ENCODE measurements around the gene BCAR1.
"Not testable (repeated sequence)": the region's sequence is repeated elsewhere in the genome, so short reads cannot be mapped to it uniquely, and the experiment has no call there.

Gene BCAR1

DNA sequence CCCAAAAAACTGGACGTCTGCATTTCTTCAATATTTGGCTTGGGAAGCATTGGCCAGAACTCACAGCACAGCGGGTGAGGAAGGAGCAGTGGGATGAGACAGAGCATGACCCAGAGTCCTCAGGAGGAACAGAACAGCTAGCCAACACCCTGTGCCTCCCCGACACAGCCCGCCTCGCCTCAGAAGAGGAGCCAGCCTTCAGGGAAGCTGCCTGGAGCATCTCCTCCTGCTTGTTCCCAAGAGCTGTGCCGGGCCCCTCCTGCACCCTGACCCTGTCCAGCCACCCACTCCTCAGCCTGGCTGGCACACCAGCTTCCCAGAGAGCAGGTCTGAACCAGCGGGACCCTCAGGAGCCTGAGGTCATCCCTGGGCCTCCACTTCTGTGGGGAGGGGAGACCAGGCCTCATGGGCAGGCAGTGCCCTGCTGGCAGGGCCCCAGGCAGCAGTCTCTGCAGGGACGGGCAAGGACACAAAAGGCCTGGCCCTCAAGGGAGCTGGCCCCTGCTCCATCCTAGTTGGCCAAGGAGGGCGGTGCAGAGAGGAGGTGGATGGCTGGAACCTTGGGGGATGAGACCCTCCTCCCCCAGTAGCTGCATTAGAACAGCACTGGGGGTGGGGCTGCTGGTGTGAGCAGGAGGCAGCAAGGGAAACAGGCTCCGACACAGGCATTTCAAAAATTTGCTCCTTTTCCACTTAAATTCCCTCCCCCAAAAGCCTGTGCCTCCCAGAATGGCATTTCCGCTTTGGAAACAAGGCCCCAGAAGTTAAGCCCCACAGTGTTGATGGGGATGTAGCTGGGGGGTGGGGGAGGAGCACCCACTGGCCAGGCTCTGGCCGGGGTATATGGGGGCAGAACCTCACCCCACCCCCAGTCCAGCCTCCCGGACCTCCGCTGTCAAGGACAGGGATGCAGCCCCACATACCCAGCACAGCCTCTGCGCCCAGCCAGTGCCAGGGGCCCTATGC, 1.8 kb upstream of the BCAR1 start:
- peak; percentile 16 for DNase-seq

DNA sequence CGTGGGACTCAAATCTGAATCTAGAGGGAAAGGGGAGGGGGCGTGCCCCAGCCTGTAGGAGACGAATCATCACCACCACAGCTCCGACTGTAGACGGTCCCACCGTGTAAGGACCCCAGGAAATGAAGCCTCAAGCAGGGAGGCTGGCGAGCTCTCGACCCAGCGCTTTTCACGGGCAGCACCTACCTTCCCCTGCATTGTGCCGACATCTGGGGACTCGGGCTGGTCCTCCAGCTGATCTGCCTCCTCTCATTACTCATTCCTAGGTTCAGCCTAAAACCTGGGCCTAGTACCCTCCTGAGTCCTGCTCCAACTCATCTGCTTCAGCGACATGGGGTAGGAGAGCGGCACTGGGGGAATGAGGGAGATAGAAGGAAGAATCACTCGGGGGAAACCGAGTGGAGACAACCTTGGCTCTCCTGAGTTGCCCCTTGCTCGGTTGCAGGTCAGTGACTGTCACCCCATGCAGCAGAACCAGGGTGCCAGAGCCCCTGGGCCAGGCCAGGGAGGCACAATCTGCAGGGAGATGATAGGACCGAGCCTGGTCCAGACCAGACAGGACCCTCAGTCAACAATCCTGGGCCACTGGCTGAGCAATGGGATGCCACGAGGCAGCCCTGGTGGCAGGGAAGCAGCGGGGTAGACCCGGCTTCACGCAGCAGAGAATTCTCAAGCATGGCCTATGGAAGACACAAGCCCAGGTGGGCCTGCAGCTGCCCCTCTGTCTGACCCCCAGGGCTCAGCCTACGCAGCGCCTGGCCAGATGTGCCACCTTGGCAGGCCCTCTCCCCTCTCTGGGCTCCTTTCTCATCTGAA, 833 bp upstream of the BCAR1 start:
- DNase-seq: no peak

DNA sequence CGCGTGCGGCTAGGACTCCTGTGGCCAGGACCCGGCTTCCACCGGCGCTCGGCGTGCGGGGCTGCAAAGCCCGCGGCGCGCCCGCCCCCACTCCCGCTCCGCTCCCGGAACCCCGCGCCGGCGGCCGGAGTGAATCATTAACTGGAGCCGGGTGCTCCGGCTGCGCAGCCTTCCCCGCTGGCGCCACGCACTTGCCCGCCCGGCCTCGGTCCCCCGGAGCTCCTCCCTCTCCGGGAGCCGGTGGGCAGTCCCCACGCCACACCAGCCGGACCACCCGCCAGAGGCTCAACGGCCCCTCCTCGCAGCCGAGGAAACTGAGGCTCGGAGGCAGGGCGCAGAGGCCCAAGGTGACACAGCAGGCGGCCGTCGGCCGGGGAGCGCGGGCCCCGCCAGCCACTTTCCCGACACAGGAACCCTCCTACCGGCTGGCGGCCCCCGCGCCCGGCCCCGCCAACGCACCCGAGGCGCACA, 580 bp downstream of the BCAR1 start:
- DNase-seq: no peak

DNA sequence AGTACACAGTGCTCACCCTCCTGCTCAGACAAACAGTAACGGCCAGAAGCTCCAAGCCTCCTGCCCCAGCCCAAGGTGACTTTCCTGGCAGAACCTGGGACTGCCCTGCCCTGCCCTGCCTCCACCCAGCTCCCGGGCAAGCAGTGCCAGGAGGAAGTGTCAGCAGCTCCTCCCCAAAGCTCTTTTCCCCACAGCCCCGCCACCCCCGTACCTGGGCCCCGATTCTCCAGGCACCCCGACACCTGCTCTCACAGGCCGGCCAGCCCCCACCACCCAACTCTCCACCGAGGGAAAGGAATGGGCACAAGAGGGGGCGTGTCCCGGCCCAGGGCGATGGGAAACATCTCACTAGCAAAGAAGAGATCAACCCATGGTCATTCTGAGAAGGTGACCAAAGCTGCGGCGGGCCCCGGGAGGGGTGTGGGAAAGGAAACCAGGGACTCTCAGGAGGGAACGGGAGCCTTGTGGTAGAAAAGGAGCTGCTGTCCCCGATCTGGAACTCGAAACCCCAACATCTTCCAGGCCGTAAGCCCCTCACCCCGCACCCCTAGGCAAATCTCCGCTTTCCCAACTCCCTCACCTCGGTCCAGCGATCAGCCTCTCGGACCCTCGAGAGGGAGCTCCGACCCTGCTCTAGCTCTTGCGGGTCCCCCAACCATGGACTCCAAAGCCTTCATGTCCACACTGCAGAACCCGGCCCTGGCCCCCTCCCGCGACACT, 1.2 kb downstream of the BCAR1 start:
- no peak for DNase-seq

DNA sequence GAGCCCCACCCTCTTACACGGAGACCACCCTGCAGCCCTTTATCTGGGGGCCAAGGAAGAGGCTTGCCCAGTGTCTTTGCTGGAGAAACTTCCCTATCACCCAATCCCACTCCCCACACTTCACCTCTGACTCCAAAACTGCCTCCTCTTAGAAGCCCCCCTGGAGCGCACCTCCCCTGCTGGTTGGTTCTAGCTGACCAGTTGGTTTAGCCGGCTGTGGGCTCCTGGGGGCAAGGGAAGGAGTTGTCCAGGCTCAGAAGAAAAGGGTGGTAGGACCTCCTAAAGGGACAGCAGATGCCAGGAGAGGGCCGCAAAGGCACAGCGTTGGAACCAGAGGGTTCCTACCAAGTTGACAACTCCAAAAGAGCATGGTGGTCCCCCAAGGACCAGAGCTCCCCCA, 2.0 kb downstream of the BCAR1 start:
- DNase-seq: no peak

DNA sequence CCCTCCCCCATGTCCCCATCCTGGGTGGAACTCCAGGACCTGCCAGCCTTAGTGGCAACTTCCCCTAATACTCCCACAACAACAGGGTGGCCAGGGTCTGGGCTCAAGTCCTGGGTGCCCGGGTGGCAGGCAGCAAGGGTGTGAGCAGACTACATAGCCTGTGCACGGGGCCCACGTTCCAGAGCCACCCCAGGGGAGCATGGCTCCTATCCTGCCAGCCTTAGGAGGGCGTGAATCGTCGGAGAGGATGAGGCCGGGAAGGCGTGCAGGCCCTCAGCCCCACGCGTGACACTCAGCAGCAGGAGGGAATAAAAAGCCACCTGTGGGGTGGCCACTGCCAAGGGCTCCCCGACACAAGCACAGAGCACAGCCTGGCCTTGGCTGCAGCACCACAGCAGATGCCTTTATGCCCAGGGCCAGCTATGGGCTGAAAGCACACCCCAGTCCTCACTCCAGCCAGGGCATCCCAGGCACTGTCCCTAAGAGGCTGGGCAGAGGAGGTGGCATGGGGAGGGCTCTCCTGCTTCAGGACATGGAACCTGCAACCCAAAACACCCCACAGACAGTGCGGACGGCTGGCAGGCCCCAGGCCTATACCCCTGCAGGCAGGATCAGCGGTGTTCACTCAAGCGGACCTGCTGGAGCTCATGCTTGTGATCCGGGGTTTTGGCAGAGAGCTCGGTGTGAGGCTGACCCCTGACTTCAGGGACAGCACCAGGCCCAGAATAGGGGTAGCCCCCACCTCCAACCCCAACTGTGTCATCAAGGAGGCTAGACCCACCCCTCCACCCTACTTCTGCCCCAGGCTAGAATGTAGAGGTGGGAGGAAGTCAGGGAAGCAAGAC, 2.7 kb downstream of the BCAR1 start:
- peak; percentile 52 for DNase-seq

DNA sequence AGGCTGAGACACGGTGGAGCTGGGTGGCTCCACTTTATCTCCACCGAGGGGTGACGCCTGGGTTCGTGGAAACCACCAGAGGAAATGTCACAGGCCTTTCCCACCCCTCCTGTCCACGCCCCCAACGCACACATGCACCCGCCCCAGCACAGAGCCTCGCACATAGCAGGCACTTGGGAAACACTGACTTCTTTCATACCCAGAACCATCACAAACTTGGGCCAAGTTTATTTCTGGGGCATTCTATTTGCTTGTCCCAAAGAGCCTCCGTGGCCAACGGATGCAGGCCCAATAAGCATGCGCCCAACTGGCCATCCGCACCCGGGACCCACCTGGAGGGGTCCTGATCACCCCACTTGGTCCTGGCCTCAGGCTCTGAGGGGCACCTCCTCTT, 3.3 kb downstream of the BCAR1 start:
- peak; percentile 76 for DNase-seq

DNA sequence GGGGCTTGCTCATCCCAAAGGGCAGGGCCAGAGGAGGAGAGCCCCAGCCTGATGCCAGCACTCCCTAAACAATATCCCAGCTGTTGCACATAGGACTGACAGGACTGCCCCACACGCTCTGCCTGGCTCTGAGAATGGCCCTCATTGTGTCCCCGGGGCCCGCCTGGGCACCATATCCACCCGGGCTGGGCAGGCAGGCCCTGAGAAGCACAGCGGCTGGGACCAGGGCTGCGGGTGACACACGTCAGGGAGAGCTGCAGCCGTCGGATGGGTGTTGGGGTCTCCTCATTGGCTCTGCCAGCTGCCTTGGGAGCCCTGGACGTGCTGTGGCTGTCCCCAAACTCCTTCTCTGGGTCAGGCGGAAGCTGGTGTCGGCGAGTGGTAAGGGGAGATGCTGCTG, 4.2 kb downstream of the BCAR1 start:
- DNase-seq: peak; percentile 87

DNA sequence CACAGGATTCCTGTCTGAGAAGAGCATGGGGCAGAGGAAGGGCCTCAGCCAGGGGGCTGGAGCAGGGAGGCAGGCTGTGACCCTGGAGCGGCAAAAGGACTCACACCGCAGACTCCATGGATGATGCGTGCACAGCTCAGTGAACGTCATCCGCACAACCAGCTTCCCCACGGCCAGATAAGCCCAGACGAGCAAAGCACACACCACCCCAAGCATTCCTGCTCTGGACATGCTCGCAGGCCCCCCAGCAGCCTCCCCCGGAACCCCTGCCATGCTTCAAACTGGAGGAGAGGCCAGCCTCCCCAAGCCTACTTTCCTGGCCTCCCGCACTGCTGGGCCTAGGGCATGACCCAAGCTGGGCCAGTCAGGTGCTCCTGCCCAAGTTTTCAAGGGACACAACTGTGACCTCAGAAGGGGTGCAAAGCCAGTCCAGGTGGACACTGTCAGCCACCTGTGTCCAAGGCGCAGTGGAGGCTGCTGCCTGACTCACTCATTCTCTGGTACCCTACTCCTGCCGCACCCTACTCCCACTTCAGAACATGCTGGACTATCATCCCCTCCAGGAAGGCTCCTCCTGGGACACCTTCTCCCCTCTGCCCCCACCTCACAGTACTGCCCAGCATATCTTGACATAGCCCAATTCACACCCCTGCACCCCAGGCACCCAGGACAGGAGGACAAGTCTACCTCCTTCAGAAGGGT, 4.8 kb downstream of the BCAR1 start:
- no peak for DNase-seq

DNA sequence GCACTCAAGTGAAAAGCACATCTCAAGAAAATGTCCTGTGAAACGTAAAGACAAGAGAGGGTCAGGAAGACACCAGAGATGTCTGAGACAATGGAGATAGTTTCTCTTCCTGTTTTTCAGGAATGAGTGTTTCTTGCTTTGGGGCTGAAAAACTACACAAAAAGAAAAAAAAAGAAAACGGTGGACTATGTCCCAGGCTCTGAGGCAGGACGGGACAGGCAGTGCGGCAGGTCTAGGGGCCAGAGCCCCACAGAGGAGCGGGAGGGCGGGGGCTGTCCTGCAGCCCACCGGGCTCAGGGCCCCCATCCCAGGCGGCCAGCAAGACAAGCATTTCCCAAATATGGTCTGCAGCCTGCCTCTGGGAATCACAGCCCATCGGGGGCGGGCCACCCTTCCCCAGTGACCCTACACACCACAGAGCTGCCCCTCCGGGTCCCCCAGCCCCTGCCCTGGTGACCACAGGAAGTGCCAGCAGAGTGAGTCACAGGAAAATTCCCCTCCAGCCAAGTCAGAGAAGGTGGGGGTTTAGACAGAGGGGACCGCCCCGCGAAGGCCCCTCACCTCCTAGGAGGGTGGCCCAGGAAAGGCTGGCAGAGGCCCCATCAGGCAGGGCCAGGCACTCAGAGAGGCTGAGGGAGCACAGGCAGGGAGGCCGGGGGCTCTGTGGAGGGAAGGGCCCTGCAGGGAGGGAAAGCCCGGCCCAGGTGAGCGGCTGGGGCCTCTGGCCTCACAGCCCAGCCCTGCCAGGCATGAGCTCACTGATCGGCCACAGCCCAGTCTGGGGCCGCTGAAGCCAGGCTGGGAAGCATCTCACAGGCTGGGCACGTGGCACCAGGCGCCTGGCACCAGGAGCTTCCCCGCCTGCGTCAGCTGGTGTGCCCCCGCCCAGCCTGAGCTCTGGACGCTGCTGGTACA, 6.3 kb downstream of the BCAR1 start:
- DNase-seq: peak; percentile 96

DNA sequence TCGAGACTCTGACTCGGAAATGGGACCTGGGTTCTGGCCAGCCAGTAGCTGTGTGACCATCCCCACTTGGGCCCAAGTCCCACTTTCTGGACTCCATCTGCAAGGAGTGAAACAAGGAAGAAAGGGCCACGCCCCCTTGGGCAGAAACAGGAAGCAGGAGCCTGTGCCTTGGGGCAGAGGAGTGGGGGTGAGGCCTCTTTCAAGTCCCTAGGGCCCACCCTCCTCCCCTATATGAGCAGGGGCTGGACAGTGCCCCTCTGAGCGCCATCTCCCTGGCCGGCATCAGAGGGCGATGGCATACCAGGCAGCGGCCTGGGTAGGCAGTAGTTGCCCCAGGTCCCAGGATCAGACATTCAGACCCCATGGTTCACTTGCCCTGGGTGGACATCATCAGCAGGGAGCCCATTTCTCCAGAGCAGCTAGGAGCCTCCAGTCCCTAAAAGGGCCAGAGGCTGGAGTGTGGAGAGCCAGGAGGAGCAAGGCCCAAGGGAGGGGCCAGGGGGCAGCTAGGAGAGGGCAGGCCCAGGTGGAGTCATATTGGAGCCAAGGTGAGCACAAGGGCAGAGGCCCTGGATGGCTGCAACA, 7.1 kb downstream of the BCAR1 start:
- DNase-seq: no peak

DNA sequence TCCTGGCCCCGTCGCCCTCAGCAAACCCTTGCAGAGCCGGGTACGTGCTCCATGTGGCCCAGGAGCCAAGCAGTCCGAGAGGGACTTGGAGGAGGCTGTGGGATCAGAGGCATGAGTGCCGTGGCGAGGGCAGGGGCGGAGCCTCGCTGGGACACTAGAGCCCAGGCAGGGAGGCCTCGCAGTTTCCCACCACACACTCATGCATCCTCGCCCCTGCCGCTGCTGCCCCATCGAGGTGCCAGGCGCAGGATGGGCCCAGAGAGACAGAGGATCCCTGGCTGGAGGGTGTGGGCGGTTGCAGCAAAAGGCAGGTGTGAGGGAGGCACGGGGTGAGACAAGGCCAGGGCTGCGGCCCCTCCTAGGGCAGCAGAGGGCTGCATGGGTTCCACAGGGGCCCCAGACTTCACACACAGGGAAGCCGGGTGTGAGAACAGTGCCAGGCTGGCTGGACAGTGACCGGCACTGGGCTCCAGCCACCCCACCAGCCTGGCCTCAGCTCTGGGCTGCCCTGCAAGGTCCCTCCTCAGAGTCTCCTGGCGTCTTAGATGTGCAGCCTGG, 7.7 kb downstream of the BCAR1 start:
- DNase-seq: no peak

DNA sequence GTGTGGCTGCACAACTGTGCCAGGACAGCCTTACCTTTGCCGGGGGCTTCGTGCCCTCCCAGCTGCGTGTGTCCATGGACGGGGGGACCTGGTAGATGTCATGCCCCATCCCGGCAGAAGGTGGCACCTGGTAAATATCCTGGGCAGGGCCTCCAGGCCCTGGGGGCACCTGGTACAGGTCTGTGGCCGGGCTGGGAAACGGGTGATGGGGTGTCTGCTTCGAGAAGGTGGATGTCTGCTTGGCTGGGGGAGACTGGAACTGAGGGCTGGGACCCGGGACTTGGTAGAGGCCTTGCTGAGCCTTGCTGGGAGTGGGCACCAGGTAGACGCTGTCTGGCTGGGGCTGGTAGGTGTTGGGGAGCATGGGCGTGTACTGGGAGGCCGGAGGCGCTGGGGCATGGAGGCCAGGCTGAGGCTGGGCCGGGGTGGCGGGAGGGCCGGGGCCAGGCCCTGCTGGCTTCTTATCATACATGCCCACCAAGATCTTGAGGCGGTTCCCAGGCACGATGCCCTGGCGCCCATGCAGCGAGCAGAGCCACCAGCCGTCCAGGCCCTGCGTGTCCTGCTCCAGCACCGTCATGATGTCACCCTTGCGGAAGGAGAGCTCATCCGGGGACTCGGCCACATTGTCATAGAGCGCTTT, 8.9 kb downstream of the BCAR1 start:
- DNase-seq: not testable (repeated sequence)

DNA sequence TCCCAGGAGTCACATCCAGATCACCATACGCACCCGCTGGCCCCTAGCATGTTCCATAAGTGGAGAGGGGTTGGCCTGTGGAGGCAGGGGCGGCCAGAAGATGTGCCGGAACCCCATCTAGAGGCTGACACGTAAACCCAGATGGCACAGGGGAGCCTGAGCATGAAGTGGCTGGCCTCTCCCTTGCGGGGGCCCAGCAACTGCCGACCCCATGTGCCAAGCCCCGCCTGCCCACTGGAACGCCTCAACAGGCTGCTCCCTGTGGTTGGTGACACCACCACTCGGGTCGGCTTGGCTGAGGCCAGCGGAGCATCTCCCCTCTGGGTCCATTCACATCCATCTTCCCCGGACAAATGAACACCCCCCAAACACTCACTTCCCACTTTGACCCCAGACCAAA, 9.5 kb downstream of the BCAR1 start:
- DNase-seq: no peak

DNA sequence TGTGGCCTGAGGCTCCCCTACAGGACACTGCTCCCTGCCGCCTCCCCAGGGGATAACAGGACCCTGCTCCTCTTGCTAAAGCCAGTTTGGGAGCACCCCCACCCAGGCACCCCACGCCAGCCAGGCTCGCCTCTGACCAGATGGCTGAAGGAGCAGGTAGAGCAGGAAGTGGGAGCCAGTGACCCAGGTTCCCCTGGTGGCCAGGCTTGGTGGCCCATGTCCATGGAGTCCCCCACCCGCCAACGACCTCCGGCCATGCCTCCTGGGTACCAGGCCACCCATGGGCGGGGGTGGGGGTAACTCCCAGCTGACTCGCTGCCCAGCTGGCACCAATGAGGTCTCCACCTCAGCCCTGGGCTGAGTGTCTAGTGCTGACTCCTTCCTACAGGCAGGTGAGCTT, 10.0 kb downstream of the BCAR1 start:
- no peak for DNase-seq

DNA sequence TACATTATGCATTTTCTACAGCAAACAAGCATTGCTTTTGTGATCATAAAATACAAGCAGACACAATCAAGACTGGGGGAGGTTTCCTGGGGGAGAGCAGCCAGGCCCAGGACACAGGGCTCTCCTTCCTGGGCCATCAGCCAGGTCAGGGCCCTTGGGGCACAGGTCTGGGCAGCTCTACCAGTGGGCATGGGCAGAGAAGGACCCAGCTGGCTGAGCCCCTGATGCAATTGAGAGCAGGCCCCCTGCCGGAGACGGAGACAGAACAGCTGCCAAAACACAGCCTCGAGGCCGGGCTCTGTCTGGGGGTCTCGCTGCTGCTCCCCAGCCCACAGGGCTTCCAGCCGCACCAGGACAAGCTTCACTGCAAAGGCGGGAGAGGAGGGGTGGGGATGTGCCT, 10.8 kb downstream of the BCAR1 start:
- not testable (repeated sequence) for DNase-seq

DNA sequence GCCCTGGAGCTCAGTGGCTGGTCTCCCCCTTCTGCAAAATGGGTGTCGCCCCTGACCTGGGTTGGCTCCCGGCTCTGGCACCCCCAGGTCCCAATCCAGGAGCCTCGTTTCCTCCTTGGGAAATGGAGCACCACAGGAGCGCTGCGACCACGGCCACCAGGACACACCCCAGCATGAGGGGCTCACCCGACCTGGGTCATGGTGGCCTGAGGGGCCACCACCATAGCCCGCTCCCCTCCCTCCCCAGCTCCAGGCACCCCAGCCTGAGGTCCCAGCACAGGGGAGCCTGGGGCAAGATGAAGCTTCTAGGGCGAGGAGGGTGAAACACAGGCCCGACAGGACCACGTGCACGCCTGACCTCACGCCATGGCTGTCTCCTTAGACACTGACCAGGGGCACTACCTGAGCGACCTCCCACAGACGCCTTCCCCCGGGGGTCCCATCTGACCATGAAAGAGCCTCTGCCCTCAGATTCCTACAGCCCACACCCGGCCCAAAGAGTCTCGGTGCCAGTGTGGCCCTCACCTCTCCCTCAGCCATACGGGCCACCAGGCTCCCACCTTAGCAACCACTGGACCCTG, 11.8 kb downstream of the BCAR1 start:
- DNase-seq: no peak

DNA sequence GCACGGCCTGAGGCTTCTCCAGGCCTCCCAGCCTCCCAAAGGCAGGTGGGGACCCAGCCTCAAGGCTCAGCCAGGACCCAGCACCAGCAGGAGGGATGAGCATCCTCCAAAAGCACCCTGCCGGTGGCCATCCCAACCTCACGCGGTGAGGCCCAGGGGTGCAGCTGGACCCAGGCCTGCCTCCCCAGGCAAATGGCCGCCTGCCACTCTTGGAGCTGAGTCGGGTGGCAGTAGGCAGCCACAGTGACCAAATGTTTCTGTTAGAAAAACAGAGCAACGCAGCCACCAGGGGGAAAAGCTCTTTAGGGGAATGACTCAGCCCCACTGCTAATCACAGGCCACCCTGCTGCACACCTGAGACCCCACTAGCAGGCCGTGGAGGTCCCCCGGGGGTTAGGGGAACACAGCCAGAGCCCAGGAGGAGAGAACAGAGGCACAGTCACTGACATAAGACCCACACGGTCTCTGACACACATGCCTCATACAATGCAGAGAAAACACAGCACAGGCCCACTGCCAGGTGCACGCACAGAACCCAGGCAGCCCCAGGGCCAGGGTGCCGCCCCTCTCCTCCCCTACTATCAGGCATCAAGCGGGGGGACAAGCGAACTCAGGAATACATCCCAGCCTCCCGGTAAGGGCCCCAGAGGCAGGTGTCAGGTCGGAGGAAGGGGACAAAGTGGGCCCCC, 12.4 kb downstream of the BCAR1 start:
- DNase-seq: no peak
